ENCODE data around the gene FHOD3. TPM values are rescaled to one million over a fixed set of nuclear protein-coding genes. Genes with fewer than 3 reads are reported as not detected.
A peak's percentile ranks its signal among the peaks of the same experiment; 100 is the strongest.

The FHOD3 gene
- total and polyA plus RNA-seq, 2 experiments from 2014 or later = 2.7 to 8.7 TPM

- Mint-ChIP-seq H3K9me3 (no peaks in the 10 kb centered on the region; the same call in 2 of the 3 replicates), H3K27me3 (ENCODE audit: insufficient read depth, low read depth, poor library complexity) (peaks cover 8% of the 10 kb centered on the region), H3K4me3 (peak overlapping the region; percentile 44), H3K36me3 (ENCODE audit: low read depth) (no peaks in the 10 kb centered on the region), H3K27ac (peak overlapping the region; percentile 87), H3K4me1 (peaks cover 54% of the 10 kb centered on the region)
- Histone ChIP-seq H3K4me1 (ENCODE audit: insufficient read depth) (peaks cover 33% of the 10 kb centered on the region), H3F3A (replicated peaks; ENCODE audit: low read depth) (peaks cover 2% of the 10 kb centered on the region; the same call in 1 of the 2 replicates), H3K36me3 (ENCODE audit: insufficient read depth) (no peaks in the 10 kb centered on the region), H3K79me2 (replicated peaks; ENCODE audit: insufficient read depth) (no peaks in the 10 kb centered on the region), H3K4me2 (peak overlapping the region; percentile 54), H2AFZ (no peak overlapping the region), H3K4me3 (peak overlapping the region; percentile 8), H3K27me3 (ENCODE audit: insufficient read depth) (no peaks in the 10 kb centered on the region), H3K27ac (ENCODE audit: low read depth) (peak overlapping the region; percentile 92), H3K9me2 (ENCODE audit: insufficient read depth) (peaks cover 23% of the 10 kb centered on the region), H4K20me1 (replicated peaks; ENCODE audit: insufficient read depth) (no peaks in the 10 kb centered on the region)
- peak; percentile 71 for DNase-seq (ENCODE audit: low spot score)
- TF ChIP-seq EZH2 (IDR thresholded peaks at IDR 0.05; ENCODE audit: low read depth, unreplicated experiment) (no peak), ZNF331 (CRISPR knock-in tag; IDR thresholded peaks at IDR 0.05; ENCODE audit: low read depth) (no peak), ZNF462 (CRISPR knock-in tag; IDR thresholded peaks at IDR 0.05) (peak; percentile 97), CREB1 (CRISPR knock-in tag; IDR thresholded peaks at IDR 0.05; ENCODE audit: low read depth) (no peak), STAT1 (IDR thresholded peaks at IDR 0.05; ENCODE audit: unreplicated experiment) (no peak), JUNB (IDR thresholded peaks at IDR 0.05; ENCODE audit: unreplicated experiment) (no peak), EZH2phosphoT487 (IDR thresholded peaks at IDR 0.05; ENCODE audit: unreplicated experiment) (no peak), ZNF114 (CRISPR knock-in tag; IDR thresholded peaks at IDR 0.05) (peak; percentile 86; the same call in 1 of the 2 replicates), NANOG (IDR thresholded peaks at IDR 0.05; ENCODE audit: borderline replicate concordance) (no peak)
- TF ChIP-seq, protein P1, sequence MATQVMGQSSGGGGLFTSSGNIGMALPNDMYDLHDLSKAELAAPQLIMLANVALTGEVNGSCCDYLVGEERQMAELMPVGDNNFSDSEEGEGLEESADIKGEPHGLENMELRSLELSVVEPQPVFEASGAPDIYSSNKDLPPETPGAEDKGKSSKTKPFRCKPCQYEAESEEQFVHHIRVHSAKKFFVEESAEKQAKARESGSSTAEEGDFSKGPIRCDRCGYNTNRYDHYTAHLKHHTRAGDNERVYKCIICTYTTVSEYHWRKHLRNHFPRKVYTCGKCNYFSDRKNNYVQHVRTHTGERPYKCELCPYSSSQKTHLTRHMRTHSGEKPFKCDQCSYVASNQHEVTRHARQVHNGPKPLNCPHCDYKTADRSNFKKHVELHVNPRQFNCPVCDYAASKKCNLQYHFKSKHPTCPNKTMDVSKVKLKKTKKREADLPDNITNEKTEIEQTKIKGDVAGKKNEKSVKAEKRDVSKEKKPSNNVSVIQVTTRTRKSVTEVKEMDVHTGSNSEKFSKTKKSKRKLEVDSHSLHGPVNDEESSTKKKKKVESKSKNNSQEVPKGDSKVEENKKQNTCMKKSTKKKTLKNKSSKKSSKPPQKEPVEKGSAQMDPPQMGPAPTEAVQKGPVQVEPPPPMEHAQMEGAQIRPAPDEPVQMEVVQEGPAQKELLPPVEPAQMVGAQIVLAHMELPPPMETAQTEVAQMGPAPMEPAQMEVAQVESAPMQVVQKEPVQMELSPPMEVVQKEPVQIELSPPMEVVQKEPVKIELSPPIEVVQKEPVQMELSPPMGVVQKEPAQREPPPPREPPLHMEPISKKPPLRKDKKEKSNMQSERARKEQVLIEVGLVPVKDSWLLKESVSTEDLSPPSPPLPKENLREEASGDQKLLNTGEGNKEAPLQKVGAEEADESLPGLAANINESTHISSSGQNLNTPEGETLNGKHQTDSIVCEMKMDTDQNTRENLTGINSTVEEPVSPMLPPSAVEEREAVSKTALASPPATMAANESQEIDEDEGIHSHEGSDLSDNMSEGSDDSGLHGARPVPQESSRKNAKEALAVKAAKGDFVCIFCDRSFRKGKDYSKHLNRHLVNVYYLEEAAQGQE (IDR thresholded peaks at IDR 0.05; ENCODE audit: unreplicated experiment) = peak; percentile 75
- TF ChIP-seq, protein P2, sequence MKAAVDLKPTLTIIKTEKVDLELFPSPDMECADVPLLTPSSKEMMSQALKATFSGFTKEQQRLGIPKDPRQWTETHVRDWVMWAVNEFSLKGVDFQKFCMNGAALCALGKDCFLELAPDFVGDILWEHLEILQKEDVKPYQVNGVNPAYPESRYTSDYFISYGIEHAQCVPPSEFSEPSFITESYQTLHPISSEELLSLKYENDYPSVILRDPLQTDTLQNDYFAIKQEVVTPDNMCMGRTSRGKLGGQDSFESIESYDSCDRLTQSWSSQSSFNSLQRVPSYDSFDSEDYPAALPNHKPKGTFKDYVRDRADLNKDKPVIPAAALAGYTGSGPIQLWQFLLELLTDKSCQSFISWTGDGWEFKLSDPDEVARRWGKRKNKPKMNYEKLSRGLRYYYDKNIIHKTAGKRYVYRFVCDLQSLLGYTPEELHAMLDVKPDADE (IDR thresholded peaks at IDR 0.05) = no peak
- ATAC-seq = peak; percentile 92
These were observed 183.7 kb downstream of the FHOD3 start for GRCh38 chr18:36481201-36481657.
